Lower leg skin (tissue), 3 donors: ENCODE results near the gene OR8B12.

Source experiments
- CTCF ChIP-seq, 3 donors: fragments of 450-650 bp; IDR thresholded peaks; one replicate each; pipeline ENCODE4 v1.5.1; 2016; ENCODE audit warnings: antibody characterized with exemption in 3 of 3, mild to moderate bottlenecking in 3 of 3, moderate library complexity in 2 of 3
- POLR2A ChIP-seq, 2 donors: fragments of 450-650 bp; IDR thresholded peaks; one replicate each; pipeline ENCODE4 v1.6.1; 2016 to 2017; ENCODE audit warnings: antibody characterized with exemption in 2 of 2, mild to moderate bottlenecking in 1 of 2, moderate library complexity in 1 of 2

- TF ChIP-seq CTCF (IDR thresholded peaks at IDR 0.05) (no peak), POLR2A (IDR thresholded peaks at IDR 0.05) (no peak)
Measured at GRCh38 chr11:124592627-124593026, 49.2 kb upstream of the OR8B12 start.
